Smooth muscle cell (in vitro differentiated cells): Measurements from ENCODE around the gene RBFOX1. TPM values are rescaled to one million over a fixed set of nuclear protein-coding genes. Genes with fewer than 3 reads are reported as not detected.

Experiments
- DNase-seq: peaks from one replicate; lab custom pipeline; 2025; ENCODE audit not compliant: unreplicated experiment; lab: John Stamatoyannopoulos, UW
- H2AFZ ChIP-seq: fragments of 200-600 bp; sonication (generic); 2 replicates; pipeline ENCODE4 v1.6.0; 2016; ENCODE audit warnings: antibody characterized with exemption, low read depth, mild to moderate bottlenecking
- H3F3A ChIP-seq: fragments of 200-600 bp; sonication (generic); 2 replicates; pipeline ENCODE4 v1.6.0; 2017; ENCODE audit warnings: antibody characterized with exemption, low read depth
- H3K27ac ChIP-seq: fragments of 200-600 bp; sonication (generic); 2 replicates; pipeline ENCODE4 v1.5.1; 2016; ENCODE audit warnings: low read depth, mild to moderate bottlenecking
- H3K27me3 ChIP-seq: fragments of 200-600 bp; sonication (generic); 2 replicates; pipeline ENCODE4 v1.6.1; 2016; ENCODE audit warnings: low read depth, mild to moderate bottlenecking
- H3K36me3 ChIP-seq: fragments of 200-600 bp; sonication (generic); 2 replicates; pipeline ENCODE4 v1.5.1; 2016; ENCODE audit warnings: low read depth
- H3K4me1 ChIP-seq: fragments of 200-600 bp; sonication (generic); 2 replicates; pipeline ENCODE4 v1.5.1; 2016; ENCODE audit warnings: low read depth
- H3K4me2 ChIP-seq: fragments of 200-600 bp; sonication (generic); 2 replicates; pipeline ENCODE4 v1.6.0; 2016; ENCODE audit warnings: mild to moderate bottlenecking
- H3K4me3 ChIP-seq: fragments of 200-600 bp; sonication (generic); 2 replicates; pipeline ENCODE4 v1.5.1; 2016; ENCODE audit warnings: mild to moderate bottlenecking
- H3K79me2 ChIP-seq: fragments of 200-600 bp; sonication (generic); 2 replicates; pipeline ENCODE4 v1.6.0; 2016; ENCODE audit warnings: low read depth, mild to moderate bottlenecking
- H3K9ac ChIP-seq: fragments of 200-600 bp; sonication (generic); 2 replicates; pipeline ENCODE4 v1.6.0; 2016; ENCODE audit warnings: low read depth
- H3K9me3 ChIP-seq: fragments of 200-600 bp; sonication (generic); replicated peaks from 2 replicates; pipeline ENCODE4 v1.5.1; 2016; ENCODE audit warnings: low read depth
- H4K20me1 ChIP-seq: fragments of 200-600 bp; sonication (generic); 2 replicates; pipeline ENCODE4 v1.6.0; 2016; ENCODE audit warnings: low read depth
- WGBS: methylation state at CpG from one replicate; pipeline ENCODE4 v1.1.7; 2016; ENCODE audit warnings: low lambda C conversion rate; 5-methylcytosine and 5-hydroxymethylcytosine counted together
- polyA plus RNA-seq: library from polyadenylated mRNA; unstranded; fragments of >200 nt; fragmentation: Nextera tagmentation; extraction: Ambion mirVana; gene quantifications from 2 replicates; pipeline ENCODE4 v1.2.1, GENCODE V29; 2016
- total RNA-seq: library from RNA; depleted of rRNA; stranded (reverse); fragments of >200 nt; gene quantifications from 2 replicates; pipeline ENCODE4 v1.2.3, GENCODE V29; 2014
- TF ChIP-seq, protein P1 (sequence below): fragments of 200-600 bp; sonication (generic); IDR thresholded peaks from 2 replicates; pipeline ENCODE4 v1.5.1; 2017; ENCODE audit warnings: borderline replicate concordance, mild to moderate bottlenecking, antibody characterized with exemption; ENCODE audit not compliant: insufficient read depth, poor library complexity, severe bottlenecking

RBFOX1 gene
- total and polyA plus RNA-seq, 2 experiments from 2014 or later, result not detected

DNA sequence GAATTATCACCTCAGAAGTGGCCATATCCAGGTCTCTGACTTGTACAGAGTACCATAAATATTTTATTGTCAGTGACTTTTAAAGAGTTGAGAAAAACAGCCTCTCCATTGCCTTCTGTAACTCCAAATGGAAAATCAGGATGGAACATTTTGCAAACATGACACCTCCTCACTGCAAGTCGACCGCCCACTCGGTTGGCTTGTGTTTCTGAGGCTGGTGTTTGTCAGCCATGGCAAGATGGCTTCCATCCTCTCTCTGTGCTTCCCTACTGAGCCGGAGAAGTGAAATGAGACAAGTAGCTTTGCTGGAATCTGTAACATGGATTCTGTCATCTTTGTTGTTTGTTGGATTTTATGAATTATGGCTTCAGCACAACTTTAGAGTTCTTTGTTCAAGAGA is 172.8 kb downstream of the RBFOX1 start:
- Histone ChIP-seq H3K4me2 (no peak overlapping the region), H3K79me2 (no peaks in the 10 kb centered on the region), H2AFZ (no peak overlapping the region), H3K9me3 (no peaks in the 10 kb centered on the region), H3K36me3 (no peaks in the 10 kb centered on the region), H3F3A (no peaks in the 10 kb centered on the region), H3K9ac (no peak overlapping the region), H3K4me1 (no peaks in the 10 kb centered on the region), H3K27ac (no peak overlapping the region), H3K4me3 (no peak overlapping the region), H4K20me1 (no peaks in the 10 kb centered on the region), H3K27me3 (no peaks in the 10 kb centered on the region)
- no peak for DNase-seq
- TF ChIP-seq, protein P1, sequence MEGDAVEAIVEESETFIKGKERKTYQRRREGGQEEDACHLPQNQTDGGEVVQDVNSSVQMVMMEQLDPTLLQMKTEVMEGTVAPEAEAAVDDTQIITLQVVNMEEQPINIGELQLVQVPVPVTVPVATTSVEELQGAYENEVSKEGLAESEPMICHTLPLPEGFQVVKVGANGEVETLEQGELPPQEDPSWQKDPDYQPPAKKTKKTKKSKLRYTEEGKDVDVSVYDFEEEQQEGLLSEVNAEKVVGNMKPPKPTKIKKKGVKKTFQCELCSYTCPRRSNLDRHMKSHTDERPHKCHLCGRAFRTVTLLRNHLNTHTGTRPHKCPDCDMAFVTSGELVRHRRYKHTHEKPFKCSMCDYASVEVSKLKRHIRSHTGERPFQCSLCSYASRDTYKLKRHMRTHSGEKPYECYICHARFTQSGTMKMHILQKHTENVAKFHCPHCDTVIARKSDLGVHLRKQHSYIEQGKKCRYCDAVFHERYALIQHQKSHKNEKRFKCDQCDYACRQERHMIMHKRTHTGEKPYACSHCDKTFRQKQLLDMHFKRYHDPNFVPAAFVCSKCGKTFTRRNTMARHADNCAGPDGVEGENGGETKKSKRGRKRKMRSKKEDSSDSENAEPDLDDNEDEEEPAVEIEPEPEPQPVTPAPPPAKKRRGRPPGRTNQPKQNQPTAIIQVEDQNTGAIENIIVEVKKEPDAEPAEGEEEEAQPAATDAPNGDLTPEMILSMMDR, result no peak
- 89% methylated on average over 4 of the region's 4 CpGs for WGBS

DNA sequence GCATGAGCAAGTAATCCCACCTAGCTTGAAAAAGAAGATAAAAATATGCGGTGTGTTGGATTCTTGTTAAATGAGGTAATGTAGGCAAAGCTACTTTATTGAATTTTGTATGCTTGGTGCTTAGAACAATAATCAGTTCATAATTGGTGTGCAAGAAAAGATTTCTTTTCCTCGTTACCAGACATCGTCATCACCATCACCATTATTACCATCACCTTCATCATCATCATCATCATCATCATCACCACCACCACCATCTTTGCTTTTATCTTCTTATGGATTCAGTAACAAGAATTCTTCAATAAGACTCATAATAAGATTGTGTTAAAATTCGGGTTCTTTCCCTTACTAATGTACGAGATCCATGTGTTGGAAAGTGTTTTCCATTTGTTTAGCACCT is 173.7 kb downstream of the RBFOX1 start:
- TF ChIP-seq, protein P1, result no peak
- H4K20me1 ChIP-seq, result no peaks in the 10 kb centered on the region
- no peaks in the 10 kb centered on the region for H3K4me1 ChIP-seq
- H3K4me2 ChIP-seq, result no peak overlapping the region
- no peak overlapping the region for H3K4me3 ChIP-seq
- H2AFZ ChIP-seq, result no peak overlapping the region
- no peaks in the 10 kb centered on the region for H3K27me3 ChIP-seq
- no peak overlapping the region for H3K27ac ChIP-seq
- no peaks in the 10 kb centered on the region for H3K9me3 ChIP-seq
- 88% methylated on average over 5 of the region's 5 CpGs for WGBS
- H3K79me2 ChIP-seq, result no peaks in the 10 kb centered on the region
- DNase-seq, result no peak
- no peak overlapping the region for H3K9ac ChIP-seq
- H3K36me3 ChIP-seq, result no peaks in the 10 kb centered on the region
- no peaks in the 10 kb centered on the region for H3F3A ChIP-seq

DNA sequence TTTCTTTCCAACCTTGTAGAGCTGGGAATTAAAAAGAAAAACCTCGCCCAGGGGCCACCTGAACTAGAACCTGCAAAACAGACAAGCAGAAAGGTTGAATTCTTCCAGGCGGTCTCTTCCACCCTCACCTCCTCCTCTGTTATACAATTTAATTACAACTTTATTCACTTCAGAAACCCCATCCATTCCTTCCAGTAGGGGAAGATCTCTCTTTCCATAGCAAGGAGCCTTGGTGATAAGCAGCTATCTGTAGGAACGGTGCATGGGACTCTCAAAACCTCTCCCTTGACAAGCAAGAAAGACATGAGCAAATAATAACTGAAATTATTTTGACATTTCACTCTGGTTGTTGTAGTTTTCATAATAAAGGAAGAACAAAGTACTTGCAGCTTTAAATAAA is 176.0 kb downstream of the RBFOX1 start:
- Histone ChIP-seq H3K9me3 (no peaks in the 10 kb centered on the region), H3K36me3 (no peaks in the 10 kb centered on the region), H3K27ac (no peak overlapping the region), H3F3A (no peaks in the 10 kb centered on the region), H3K4me1 (no peaks in the 10 kb centered on the region), H3K79me2 (no peaks in the 10 kb centered on the region), H3K4me3 (no peak overlapping the region), H2AFZ (no peak overlapping the region), H3K9ac (no peak overlapping the region), H3K27me3 (no peaks in the 10 kb centered on the region), H4K20me1 (no peaks in the 10 kb centered on the region), H3K4me2 (no peak overlapping the region)
- 76% methylated on average over 3 of the region's 3 CpGs for WGBS
- TF ChIP-seq, protein P1, result no peak
- DNase-seq, result no peak

DNA sequence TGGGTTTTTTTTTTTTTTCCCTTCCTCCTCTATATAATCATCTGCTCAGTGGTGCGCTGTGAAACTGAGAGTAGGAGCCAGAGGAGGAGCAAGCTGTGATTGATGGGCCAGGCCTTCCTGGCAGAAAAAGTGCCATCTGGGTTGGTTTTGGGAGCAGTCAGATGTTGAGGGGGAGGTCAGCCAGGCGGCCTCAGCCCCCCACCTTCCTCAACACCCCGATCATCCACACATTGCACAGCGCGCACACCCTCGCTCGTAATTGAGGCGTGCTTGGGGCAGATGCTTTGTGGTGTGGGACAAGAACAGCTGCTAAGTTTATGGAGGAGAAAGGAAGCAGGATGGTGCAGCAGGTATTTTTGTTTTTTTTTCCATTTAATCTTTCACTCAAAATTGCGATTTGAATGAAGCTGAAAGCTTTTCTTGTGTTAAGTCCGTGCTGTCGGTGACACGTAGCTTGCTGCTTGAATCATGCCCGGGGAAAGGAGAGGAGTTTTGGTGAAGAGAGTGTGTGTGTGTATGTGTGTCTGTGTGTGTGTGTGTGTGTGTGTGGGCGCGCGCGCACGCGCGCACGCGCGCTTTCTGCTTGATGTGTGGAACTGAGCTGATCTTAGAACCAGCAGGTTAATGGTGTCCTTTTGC is 177.4 kb downstream of the RBFOX1 start:
- Histone ChIP-seq H3F3A (no peaks in the 10 kb centered on the region), H3K36me3 (no peaks in the 10 kb centered on the region), H3K9me3 (no peaks in the 10 kb centered on the region), H3K9ac (no peak overlapping the region), H3K4me1 (no peaks in the 10 kb centered on the region), H3K4me2 (no peak overlapping the region), H3K79me2 (no peaks in the 10 kb centered on the region), H3K27ac (no peak overlapping the region), H4K20me1 (no peaks in the 10 kb centered on the region), H3K27me3 (no peaks in the 10 kb centered on the region), H3K4me3 (no peak overlapping the region), H2AFZ (no peak overlapping the region)
- TF ChIP-seq, protein P1, result no peak
- DNase-seq, result no peak
- 91% methylated on average over 23 of the region's 23 CpGs for WGBS
